Astrocyte (in vitro differentiated cells and primary cell): ENCODE results near the gene SH2D2A. TPM values are rescaled to one million over a fixed set of nuclear protein-coding genes. Genes with fewer than 3 reads are reported as not detected.

ENCODE experiments used
- DNase-seq: peaks from one replicate; pipeline ENCODE4 v3.0.0-alpha.2; 2010; ENCODE audit warnings: low read depth
- FAIRE-seq: peaks from 2 replicates; lab custom pipeline; 2011; peaks lifted over from hg19 to GRCh38; lab: Jason Lieb, UNC
- H2AFZ ChIP-seq: 2 replicates; pipeline ENCODE4 v1.6.0; 2012; ENCODE audit warnings: low read depth, low read length, inconsistent platforms
- H3K27ac ChIP-seq: 2 replicates; pipeline ENCODE4 v1.5.1; 2011; ENCODE audit warnings: low read depth, low read length, inconsistent platforms
- H3K27me3 ChIP-seq: 2 replicates; pipeline ENCODE4 v1.6.0; 2011; ENCODE audit warnings: low read length, inconsistent platforms; ENCODE audit not compliant: insufficient read depth
- H3K36me3 ChIP-seq: 2 replicates; pipeline ENCODE4 v1.5.1; 2011; ENCODE audit warnings: low read length, inconsistent platforms; ENCODE audit not compliant: insufficient read depth
- H3K4me1 ChIP-seq: 2 replicates; pipeline ENCODE4 v1.5.1; 2011; ENCODE audit warnings: low read length, inconsistent platforms; ENCODE audit not compliant: insufficient read depth
- H3K4me2 ChIP-seq: 2 replicates; pipeline ENCODE4 v1.6.0; 2012; ENCODE audit warnings: low read length, inconsistent platforms
- H3K4me3 ChIP-seq: 2 replicates; pipeline ENCODE4 v1.5.1; 2011; ENCODE audit warnings: low read depth, mild to moderate bottlenecking, low read length, inconsistent platforms; ENCODE audit not compliant: insufficient read depth
- H3K79me2 ChIP-seq: 2 replicates; pipeline ENCODE4 v1.6.0; 2012; ENCODE audit warnings: mild to moderate bottlenecking, low read length, inconsistent platforms; ENCODE audit not compliant: insufficient read depth
- H3K9ac ChIP-seq: 2 replicates; pipeline ENCODE4 v1.6.0; 2012; ENCODE audit warnings: mild to moderate bottlenecking, low read length, inconsistent platforms
- H3K9me3 ChIP-seq: 2 replicates; pipeline ENCODE4 v1.5.1; 2012; ENCODE audit warnings: low read depth, mild to moderate bottlenecking, low read length, inconsistent platforms; ENCODE audit not compliant: insufficient read depth
- H4K20me1 ChIP-seq: 2 replicates; pipeline ENCODE4 v1.6.0; 2012; ENCODE audit warnings: low read length, inconsistent platforms; ENCODE audit not compliant: insufficient read depth
- H3K27ac Mint-ChIP-seq: one replicate; pipeline ENCODE4 v1.8.0; 2021; ENCODE audit warnings: mild to moderate bottlenecking, mixed read lengths; ENCODE audit not compliant: unreplicated experiment
- H3K27me3 Mint-ChIP-seq: one replicate; pipeline ENCODE4 v1.8.0; 2021; ENCODE audit warnings: low read depth, mixed read lengths; ENCODE audit not compliant: unreplicated experiment
- H3K36me3 Mint-ChIP-seq: one replicate; pipeline ENCODE4 v1.8.0; 2021; ENCODE audit warnings: low read depth, mixed read lengths; ENCODE audit not compliant: unreplicated experiment
- H3K4me1 Mint-ChIP-seq: one replicate; pipeline ENCODE4 v1.8.0; 2021; ENCODE audit warnings: low read depth, mixed read lengths; ENCODE audit not compliant: unreplicated experiment
- H3K4me3 Mint-ChIP-seq: one replicate; pipeline ENCODE4 v1.8.0; 2021; ENCODE audit warnings: mild to moderate bottlenecking, moderate library complexity, mixed read lengths; ENCODE audit not compliant: unreplicated experiment
- H3K9me3 Mint-ChIP-seq: one replicate; pipeline ENCODE4 v1.8.0; 2021; ENCODE audit warnings: mild to moderate bottlenecking, mixed read lengths; ENCODE audit not compliant: unreplicated experiment
- EZH2 ChIP-seq: IDR thresholded peaks from 2 replicates; pipeline ENCODE4 v1.6.1; 2012; ENCODE audit warnings: mild to moderate bottlenecking, low read length, inconsistent platforms; ENCODE audit not compliant: insufficient read depth
- total RNA-seq: library from RNA; stranded (reverse); gene quantifications from 2 replicates; pipeline ENCODE4 v1.2.1, GENCODE V29; 2021
- TF ChIP-seq, protein P1 (sequence below): IDR thresholded peaks from 2 replicates; pipeline ENCODE4 v1.5.1; 2011; ENCODE audit warnings: low read depth, mild to moderate bottlenecking, inconsistent platforms, low read length, moderate library complexity; ENCODE audit not compliant: insufficient read depth

The SH2D2A gene
- total RNA-seq, 1 donor from 2014 or later: 1.1 TPM

- FAIRE-seq: no peak
- no peaks in the 10 kb centered on the region for H3K79me2 ChIP-seq
- no peak overlapping the region for H3K4me3 ChIP-seq
- H3K9ac ChIP-seq: peak overlapping the region; percentile 28
- TF ChIP-seq, protein P1, sequence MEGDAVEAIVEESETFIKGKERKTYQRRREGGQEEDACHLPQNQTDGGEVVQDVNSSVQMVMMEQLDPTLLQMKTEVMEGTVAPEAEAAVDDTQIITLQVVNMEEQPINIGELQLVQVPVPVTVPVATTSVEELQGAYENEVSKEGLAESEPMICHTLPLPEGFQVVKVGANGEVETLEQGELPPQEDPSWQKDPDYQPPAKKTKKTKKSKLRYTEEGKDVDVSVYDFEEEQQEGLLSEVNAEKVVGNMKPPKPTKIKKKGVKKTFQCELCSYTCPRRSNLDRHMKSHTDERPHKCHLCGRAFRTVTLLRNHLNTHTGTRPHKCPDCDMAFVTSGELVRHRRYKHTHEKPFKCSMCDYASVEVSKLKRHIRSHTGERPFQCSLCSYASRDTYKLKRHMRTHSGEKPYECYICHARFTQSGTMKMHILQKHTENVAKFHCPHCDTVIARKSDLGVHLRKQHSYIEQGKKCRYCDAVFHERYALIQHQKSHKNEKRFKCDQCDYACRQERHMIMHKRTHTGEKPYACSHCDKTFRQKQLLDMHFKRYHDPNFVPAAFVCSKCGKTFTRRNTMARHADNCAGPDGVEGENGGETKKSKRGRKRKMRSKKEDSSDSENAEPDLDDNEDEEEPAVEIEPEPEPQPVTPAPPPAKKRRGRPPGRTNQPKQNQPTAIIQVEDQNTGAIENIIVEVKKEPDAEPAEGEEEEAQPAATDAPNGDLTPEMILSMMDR: no peak
- TF ChIP-seq EZH2: no peak
- H3K27ac Mint-ChIP-seq: no peak overlapping the region
- DNase-seq: peak; percentile 76
- no peaks in the 10 kb centered on the region for H3K9me3 ChIP-seq
- H3K9me3 Mint-ChIP-seq: peaks cover 5% of the 10 kb centered on the region
- peaks cover 19% of the 10 kb centered on the region for H3K36me3 Mint-ChIP-seq
- H3K4me1 ChIP-seq: peaks cover 12% of the 10 kb centered on the region
- peaks cover 15% of the 10 kb centered on the region for H3K4me1 Mint-ChIP-seq
- H2AFZ ChIP-seq: no peak overlapping the region
- peak overlapping the region; percentile 34 for H3K4me2 ChIP-seq
- no peaks in the 10 kb centered on the region for H3K27me3 ChIP-seq
- no peak overlapping the region for H3K4me3 Mint-ChIP-seq
- no peak overlapping the region for H3K27ac ChIP-seq
- peaks cover 34% of the 10 kb centered on the region for H4K20me1 ChIP-seq
- peaks cover 15% of the 10 kb centered on the region for H3K27me3 Mint-ChIP-seq
- H3K36me3 ChIP-seq: peaks cover 11% of the 10 kb centered on the region
These were observed 11.9 kb downstream of the SH2D2A start for GRCh38 chr1:156804572-156805243.

DNA sequence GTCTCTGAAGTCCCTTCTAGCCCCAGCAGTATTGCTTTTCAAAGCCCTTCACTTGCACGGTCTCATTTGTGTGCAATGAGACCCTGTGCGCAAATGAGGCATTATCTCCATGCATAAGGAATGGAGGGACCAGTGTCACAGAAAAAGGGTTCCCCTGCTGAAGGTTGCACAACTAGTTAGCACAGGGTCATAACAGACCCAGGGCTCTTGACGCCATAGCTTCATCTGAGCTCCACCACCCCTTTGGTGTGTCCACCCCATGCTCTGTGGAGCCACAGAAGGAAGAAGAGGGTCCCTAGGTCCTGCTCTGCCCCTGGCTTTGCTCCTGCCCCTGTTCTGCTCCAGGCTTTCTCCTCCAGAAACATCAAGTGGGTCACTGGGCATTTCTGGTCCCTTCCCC lies 12.6 kb downstream of the SH2D2A start:
- H3K4me2 ChIP-seq: peak overlapping the region; percentile 34
- peaks cover 5% of the 10 kb centered on the region for H3K9me3 Mint-ChIP-seq
- peak overlapping the region; percentile 28 for H3K9ac ChIP-seq
- DNase-seq (no peak), FAIRE-seq (no peak)
- H3K4me1 Mint-ChIP-seq: peaks cover 17% of the 10 kb centered on the region
- no peak overlapping the region for H3K27ac ChIP-seq
- H4K20me1 ChIP-seq: peaks cover 38% of the 10 kb centered on the region
- TF ChIP-seq, protein P1: no peak
- no peak for TF ChIP-seq EZH2
- no peak overlapping the region for H3K4me3 Mint-ChIP-seq
- no peaks in the 10 kb centered on the region for H3K79me2 ChIP-seq
- H3K27me3 Mint-ChIP-seq: peaks cover 15% of the 10 kb centered on the region
- H3K36me3 Mint-ChIP-seq: peaks cover 19% of the 10 kb centered on the region
- H3K27me3 ChIP-seq: no peaks in the 10 kb centered on the region
- H3K4me3 ChIP-seq: no peak overlapping the region
- peaks cover 16% of the 10 kb centered on the region for H3K36me3 ChIP-seq
- H3K9me3 ChIP-seq: no peaks in the 10 kb centered on the region
- peaks cover 12% of the 10 kb centered on the region for H3K4me1 ChIP-seq
- H3K27ac Mint-ChIP-seq: no peak overlapping the region
- H2AFZ ChIP-seq: no peak overlapping the region
